Breast epithelium (tissue), 3 donors: ENCODE measurements around the gene ATP5IF1.

Experiments
- CTCF ChIP-seq, 3 donors: fragments of 450-650 bp; IDR thresholded peaks; one replicate each; pipeline ENCODE4 v1.5.1; 2016 to 2017; ENCODE audit warnings: antibody characterized with exemption in 3 of 3, mild to moderate bottlenecking in 3 of 3, moderate library complexity in 3 of 3
- POLR2A ChIP-seq: fragments of 450-650 bp; IDR thresholded peaks from one replicate; pipeline ENCODE4 v1.6.1; 2016; ENCODE audit warnings: antibody characterized with exemption, mild to moderate bottlenecking, moderate library complexity
- POLR2AphosphoS5 ChIP-seq, 3 donors: sonication (generic); formaldehyde crosslinking; IDR thresholded peaks; one replicate each; pipeline ENCODE4 v1.6.1; 2017; ENCODE audit warnings: antibody characterized with exemption in 3 of 3

GRCh38 chr1:28246427-28246832 is 10.5 kb downstream of the ATP5IF1 start:
- no peak for TF ChIP-seq CTCF (IDR thresholded peaks at IDR 0.05)
- no peak for TF ChIP-seq POLR2A
- no peak for TF ChIP-seq POLR2AphosphoS5 (IDR thresholded peaks at IDR 0.05)
